HG03520 (cell line): ENCODE measurements around the gene SEMA3D.
A peak's percentile ranks its signal among the peaks of the same experiment; 100 is the strongest.

ENCODE experiments used
- ATAC-seq: cut with Tn5 transposase; IDR thresholded peaks from one replicate; pipeline ENCODE4 v1.9.1; 2021; ENCODE audit warnings: mild to moderate bottlenecking, moderate library complexity; ENCODE audit not compliant: unreplicated experiment

The SEMA3D gene

DNA sequence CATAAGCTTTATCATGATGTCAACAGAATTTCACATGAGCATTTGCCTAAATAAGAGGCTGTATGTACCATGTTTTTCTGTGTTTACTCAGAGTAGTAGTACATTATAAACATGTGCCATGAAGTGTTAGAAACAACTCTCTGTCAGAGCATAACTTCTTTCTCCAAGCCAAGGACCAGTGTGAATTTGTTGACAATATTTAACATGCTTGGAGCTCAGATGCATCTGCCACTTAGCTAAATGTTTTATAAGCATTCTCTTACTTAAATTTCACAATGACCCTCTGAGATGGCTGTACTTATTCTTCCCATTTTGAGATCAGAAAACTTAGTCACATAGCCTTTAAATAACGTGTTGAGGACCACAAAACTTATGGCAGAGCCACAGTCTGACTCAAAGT lies 105.0 kb downstream of the SEMA3D start:
- ATAC-seq: no peak

DNA sequence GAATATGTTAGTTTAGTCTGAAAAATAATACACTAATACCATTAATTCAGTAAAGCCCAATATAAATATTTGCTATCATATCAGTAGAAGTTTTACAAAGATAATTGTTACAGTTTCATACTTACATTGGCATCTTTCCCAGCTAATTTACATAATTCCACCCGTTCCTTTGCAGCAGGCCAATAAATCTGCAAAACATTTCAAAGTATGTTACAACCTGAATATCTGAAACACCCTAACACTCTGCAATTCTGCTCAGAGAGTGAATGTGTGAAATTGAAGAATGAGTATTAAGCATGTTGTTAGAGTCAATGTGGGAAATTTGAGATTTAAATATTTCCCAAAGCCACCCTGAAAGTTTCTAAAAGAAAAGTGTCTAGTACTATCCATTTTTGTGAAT lies 105.5 kb downstream of the SEMA3D start:
- no peak for ATAC-seq

DNA sequence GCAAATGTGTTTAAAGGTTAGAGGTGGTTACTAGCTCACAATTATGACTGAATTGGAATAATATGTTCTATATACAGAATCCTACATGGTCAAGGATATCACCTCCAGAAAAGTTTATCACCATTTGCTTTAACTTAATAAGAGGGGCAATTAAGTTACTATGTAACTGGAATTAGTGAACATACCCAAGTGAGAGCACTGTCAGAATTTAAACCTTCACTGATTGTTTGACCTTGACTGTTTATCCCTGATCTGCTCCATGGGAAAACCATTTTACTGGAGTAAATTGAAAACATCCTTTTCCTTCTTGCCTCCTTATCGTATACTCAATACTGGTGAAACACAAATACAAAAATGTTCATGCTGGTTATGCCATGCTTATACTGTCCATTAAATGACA lies 107.4 kb downstream of the SEMA3D start:
- ATAC-seq: no peak

DNA sequence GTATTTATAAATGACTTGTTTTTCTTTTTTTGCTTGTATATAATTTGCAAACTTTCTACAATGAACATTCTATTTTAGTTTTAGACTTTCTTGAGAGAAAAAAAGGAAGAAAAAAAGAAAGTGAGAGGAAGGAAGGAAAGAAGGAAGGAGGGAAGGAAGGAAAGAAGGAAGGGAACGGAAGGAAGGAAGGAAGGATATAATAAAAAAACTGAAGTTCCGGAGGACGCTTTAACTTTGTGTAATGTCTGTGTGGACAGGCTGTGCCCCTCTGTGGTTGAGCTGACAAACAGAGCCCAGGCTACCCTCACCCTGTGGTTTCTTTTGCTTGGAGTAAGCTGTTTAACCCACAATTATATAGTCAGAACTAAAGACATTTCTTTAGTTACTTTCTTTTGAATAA lies 108.7 kb downstream of the SEMA3D start:
- no peak for ATAC-seq

DNA sequence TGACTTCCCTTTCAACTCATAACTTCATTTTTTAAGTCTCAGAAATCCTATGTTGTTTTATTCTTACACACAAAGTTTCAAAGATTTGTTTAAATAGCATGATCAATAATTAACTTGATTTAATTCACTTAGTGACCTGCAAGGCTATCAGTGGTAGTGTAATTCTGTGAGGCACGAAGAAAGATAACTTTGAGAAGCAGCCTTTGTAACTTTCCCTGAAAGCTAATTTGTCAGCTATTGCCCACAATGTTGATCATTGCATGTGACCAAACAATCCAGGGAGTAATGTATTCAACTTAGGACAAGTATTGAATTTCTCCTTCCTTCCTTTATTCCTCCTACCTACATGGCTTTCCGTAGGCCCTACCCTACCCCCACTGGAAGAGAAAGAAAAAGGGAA lies 111.0 kb downstream of the SEMA3D start:
- ATAC-seq: no peak

DNA sequence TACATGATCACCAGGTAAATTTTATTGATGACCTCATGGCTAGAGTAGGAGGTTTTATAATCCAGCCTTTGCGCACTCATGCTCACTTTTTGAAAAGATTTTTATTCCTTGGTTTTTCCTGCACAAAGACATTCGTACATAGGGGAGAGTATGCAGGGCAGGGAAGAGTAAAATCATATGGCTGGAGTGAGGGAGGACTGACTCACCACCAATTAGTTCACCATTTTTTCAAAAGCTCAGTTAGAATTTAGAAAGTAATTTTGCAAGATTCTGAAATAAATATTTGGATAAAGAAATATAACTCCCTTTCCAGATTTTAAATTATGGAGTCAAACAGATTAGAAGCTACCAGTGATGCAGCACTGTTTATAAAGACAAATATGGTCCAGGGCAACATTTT lies 111.9 kb downstream of the SEMA3D start:
- ATAC-seq: no peak

GRCh38 chr7:85074016-85074415 lies 112.8 kb downstream of the SEMA3D start:
- ATAC-seq: no peak

- no peak for ATAC-seq
Measured at GRCh38 chr7:85070967-85071628, 115.8 kb downstream of the SEMA3D start.

GRCh38 chr7:85068799-85069198 lies 118.1 kb downstream of the SEMA3D start:
- no peak for ATAC-seq

DNA sequence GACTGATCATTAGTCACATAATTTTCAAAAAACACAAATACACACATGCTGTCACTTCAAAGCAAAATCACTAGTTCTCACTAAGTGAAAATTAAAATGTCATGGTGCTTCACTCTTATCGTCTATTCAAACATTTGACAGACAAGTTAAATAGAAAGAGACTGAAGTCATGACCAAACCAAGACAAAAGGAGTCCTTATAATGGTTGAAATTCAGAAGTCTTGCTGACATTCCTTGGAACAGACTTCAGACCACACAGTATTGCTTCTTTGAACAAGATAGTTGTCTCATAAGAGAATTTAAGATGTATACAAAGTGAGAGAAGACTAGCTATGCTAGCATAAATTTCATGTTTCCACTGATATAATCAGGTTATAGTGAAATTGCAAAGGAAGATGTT lies 119.5 kb downstream of the SEMA3D start:
- ATAC-seq: no peak

DNA sequence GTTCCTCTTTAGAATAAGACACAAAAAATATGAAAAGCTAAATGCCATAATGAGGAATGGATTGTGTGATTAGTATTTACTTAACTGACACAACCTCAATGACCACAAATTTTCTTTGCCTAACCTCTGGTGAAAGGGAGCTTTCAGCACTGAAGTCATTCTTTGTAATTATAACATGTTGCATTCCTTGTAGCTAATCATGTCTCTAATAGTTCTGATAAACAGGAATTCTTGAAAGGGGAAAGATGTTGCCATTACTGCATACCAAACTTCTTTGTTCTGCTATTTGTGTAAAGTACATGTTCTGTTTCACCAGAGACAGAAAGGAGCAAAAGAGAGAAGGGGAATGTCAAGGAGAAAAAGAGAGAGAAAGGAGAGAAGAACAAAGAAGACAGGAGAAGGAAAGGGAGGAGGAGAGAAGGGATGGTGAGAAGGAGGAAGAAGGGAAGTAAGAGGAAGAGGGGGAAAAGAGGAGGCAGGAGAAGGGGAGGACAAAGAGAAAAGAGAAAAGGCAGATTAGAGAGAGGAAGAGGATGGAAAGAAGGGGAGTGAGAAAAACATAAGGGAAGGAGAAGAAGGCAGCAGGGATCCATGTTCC lies 120.9 kb downstream of the SEMA3D start:
- no peak for ATAC-seq

- ATAC-seq: no peak
Measured at GRCh38 chr7:85065306-85065705, 121.5 kb downstream of the SEMA3D start.

- no peak for ATAC-seq
Measured at GRCh38 chr7:85062651-85063050, 124.2 kb downstream of the SEMA3D start.

- no peak for ATAC-seq
Measured at GRCh38 chr7:85061456-85061855, 125.4 kb downstream of the SEMA3D start.

GRCh38 chr7:85060696-85061095 lies 126.2 kb downstream of the SEMA3D start:
- no peak for ATAC-seq

- no peak for ATAC-seq
Measured at GRCh38 chr7:85055906-85056305, 130.9 kb downstream of the SEMA3D start.

DNA sequence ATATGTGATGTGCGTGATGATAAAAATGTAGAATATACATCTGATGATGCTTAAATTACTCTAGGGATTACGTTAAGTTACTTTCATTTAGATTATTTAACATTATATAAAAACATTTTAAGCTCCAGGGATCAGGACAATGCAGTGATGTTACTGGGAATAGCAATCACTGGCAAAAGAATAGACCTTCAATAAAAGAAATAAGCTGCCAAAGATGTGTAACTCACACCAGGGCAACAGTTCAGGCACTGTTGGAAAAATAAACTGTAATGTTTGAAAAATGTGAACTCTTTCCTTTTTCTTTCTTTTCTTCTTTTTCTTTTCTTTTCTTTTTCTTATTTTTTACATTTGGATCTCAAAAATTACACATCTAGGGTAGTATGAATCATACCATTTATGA lies 131.7 kb downstream of the SEMA3D start:
- ATAC-seq: no peak

DNA sequence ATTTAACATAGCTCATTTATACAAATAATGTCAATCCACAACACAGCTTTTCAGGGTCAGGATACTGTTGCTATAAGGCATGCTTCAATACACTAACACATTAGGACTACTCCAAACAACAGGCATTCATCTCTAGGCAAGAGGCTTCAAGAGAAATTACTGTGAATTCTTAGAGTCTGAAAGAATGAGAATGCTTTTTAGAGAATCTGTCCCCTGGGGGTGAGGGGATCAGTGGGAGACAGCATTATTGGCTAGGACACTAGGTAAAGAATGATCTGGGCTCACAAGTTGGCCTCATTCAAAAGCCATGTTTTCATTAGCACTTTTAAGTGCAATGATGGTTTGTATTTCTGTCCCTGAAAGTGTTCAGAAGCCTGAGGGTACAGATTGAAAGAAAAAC lies 132.6 kb downstream of the SEMA3D start:
- ATAC-seq: no peak

DNA sequence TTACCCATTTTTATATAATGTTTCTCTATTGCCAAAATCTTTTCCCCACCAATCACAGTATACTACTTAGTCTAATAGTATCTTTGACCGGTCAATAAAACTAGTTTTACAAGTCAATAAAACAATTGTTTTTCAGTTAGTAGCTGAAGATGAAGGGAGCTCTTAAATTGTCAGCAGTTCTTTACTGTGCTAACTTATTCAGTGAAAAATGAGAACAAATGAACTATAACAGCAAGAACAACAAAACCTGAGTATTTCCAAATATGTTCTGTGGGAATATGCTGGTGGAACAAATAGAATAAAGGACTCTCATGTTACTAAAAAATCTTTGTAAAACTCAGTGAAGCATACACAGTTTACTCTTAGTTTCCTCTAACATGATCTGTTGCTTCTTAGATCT lies 134.0 kb downstream of the SEMA3D start:
- no peak for ATAC-seq

GRCh38 chr7:85052056-85052737 lies 134.7 kb downstream of the SEMA3D start:
- no peak for ATAC-seq

DNA sequence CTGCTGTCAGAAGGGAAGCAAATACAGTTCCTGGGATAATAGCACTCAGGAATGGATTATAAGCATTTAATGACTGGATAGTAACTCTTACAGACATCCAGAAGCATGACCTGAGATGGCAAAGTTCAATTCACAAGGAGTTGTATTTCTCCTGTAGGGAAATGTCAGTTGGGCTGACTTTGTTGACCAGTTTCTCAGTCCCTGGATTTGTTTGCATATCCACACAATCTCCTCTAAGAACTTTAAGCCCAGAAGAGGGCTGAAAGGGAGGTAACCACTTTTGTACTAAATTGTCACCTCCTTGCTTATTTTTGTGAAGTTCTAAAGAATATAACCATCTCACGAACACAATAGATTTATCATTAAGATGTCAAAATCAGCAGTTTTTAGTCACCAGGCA lies 140.3 kb downstream of the SEMA3D start:
- no peak for ATAC-seq

- peak; percentile 43 for ATAC-seq
Measured at GRCh38 chr7:85041605-85042216, 145.1 kb downstream of the SEMA3D start.
